Skin epidermis (tissue), 12 donors: ENCODE measurements around the gene CPS1.

ENCODE experiments used
- H3K27ac ChIP-seq, 21 experiments: fragments of 200-600 bp; sonication (generic) in 11 of 21; one replicate each; pipeline ENCODE4 v1.5.0; 2020; ENCODE audit warnings: mild to moderate bottlenecking in 3 of 21, inconsistent platforms in 2 of 21, moderate library complexity in 2 of 21
- H3K4me3 ChIP-seq, 7 experiments: fragments of 200-600 bp; sonication (generic) in 2 of 7; one replicate each; pipeline ENCODE4 v1.5.0; 2020; ENCODE audit warnings: inconsistent platforms in 2 of 7, mild to moderate bottlenecking in 2 of 7, moderate library complexity in 1 of 7

The CPS1 gene

DNA sequence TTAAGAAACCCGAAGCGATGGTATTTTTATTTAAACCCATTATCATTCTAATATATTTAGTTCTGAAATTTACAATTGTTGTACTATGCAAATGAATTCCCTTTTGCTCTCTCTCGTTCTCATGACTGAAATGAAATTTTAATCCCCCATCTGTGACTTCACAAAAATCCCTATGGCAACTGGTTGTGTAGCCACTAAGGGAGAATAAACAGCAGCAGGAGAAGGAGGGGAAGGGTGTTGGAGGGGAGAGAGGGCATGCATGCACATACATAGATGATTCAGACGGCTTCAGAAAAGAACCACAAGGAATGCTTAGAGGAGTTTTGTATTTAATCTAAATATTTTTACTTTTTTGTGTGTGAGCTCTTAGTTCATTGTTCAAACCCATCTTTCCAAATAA is 36.8 kb downstream of the CPS1 start:
- H3K4me3 ChIP-seq: no peak overlapping the region

DNA sequence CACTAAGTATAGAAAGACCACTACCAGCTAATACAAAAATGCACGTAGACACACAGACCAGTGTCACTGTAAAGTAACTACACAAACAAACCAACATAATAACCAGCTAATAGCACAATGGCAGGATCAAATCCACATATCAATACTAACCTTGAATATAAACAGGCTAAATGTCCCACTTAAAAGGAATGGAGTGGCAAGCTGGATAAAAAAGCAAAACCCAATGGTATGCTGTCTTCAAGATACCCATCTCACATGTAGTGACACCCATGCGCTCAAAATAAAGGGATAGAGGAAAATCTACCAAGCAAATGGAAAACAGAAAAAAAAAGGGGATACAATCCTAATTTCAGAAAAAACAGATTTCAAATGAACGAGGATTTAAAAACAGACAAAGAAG is 41.8 kb downstream of the CPS1 start:
- H3K27ac ChIP-seq: no peak overlapping the region
- H3K4me3 ChIP-seq: no peak overlapping the region

More for the DNA sequence above, 36.8 kb downstream of the CPS1 start:
- H3K27ac ChIP-seq: no peak overlapping the region

DNA sequence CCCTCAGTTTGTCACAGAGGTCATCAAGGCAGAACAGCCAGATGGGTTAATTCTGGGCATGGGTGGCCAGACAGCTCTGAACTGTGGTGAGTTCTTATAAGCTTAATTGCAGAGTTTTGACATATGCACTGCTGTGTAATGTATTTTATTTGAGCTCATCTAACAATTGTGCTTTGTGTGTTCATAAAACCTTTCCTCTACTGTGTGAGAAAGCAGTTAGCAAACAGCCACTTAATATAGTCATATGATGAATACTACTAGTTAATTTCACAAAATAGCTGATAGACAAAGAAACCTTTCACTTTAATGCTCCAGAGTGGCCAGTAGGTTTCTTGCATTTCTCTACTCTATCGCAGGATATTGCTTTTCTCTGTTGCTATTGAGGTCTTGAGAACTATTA is 43.1 kb downstream of the CPS1 start:
- H3K27ac ChIP-seq: no peak overlapping the region
- no peak overlapping the region for H3K4me3 ChIP-seq

DNA sequence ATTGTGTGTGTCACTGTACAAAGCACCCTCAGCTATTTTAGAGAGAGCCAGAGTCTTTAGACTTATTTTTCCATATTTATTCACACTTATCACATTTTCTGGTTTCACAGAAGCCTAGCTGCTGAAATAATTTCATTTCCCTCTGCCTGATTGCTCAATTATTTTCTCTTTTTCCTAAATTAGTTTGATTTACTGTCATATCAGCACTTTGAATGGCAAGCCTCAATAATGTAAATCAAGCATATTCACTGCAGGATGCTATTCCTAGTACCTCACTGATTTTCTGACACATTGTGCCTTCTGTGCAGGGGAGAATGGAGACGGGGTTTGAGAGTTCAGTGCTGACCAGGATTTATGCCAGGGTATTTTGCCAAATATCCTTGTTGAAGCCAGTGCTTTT is 48.3 kb downstream of the CPS1 start:
- Histone ChIP-seq H3K27ac (no peak overlapping the region), H3K4me3 (no peak overlapping the region)

DNA sequence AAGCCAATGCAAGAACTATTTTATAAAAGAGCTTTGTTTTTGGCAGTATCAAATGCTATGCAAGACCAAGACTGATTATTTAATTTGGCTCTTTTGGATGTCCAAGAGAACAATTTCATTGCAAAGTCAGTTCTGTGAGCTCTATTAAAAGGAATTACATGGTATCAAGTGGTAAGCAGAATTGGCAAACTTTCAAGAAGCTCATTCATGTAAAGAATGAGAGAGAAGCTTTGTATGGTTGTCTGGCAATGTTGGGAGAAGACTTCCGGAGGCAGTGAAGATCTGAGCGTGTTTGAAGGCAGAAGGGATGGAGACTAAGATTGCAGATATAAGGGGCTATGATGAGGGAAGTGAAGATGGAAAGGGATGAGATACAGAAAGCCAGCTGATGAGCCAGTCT is 49.6 kb downstream of the CPS1 start:
- H3K27ac ChIP-seq: no peak overlapping the region
- H3K4me3 ChIP-seq: no peak overlapping the region

DNA sequence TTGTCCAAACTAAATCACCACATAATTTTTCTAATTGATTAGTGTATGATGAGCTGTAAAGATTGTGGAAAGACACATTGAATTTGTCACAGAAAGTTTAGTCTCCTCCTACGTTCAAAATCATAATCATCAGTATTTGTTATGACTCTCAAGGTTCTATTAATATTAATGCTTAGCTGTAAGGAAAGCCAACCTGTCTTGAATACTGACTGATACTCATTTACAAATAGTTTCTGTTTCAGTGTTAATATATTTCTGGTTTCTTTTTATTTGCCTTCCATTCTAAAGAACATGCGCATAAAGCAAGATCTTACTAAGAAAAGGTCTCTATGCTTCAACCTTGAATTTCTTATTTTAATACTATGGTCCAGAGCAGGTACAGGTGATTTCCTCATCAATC is 55.1 kb downstream of the CPS1 start:
- H3K4me3 ChIP-seq: no peak overlapping the region
- H3K27ac ChIP-seq: no peak overlapping the region

DNA sequence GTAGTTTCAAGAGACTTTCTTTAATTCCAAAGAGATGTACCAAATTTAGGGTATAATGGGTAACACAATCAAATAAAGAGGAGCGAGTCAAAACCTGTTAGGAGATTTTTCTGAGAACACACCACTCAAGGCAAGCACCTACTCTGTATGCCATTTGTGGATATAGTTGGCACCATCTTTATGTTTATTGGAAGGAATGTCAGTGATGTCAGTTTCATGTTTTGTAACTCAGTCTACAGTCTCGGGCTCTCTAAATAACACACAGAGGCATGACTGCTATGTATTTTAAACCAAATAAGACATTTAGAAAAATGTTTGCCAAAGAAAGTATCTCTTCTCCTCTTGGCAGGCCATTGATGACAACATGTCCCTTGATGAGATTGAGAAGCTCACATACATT is 59.7 kb downstream of the CPS1 start:
- H3K4me3 ChIP-seq: no peak overlapping the region
- H3K27ac ChIP-seq: no peak overlapping the region

DNA sequence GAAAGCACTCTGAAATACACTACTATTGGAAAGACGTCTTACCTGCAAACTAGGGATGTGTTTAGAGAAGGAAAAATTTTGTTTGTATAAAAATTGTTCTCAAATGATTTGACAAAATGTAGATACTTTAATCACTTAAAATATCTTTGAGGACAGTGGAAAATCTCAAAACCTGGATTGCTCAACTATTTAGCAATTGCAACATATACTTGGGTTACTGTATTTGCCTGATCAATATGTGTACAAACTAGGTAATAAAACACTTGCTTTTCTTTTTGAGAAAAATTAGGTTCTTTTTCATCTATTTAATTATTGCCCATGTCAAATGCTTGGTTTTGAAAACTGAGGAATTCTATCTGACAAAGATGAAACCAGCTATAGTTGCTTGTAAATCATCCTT is 60.9 kb downstream of the CPS1 start:
- H3K4me3 ChIP-seq: no peak overlapping the region

DNA sequence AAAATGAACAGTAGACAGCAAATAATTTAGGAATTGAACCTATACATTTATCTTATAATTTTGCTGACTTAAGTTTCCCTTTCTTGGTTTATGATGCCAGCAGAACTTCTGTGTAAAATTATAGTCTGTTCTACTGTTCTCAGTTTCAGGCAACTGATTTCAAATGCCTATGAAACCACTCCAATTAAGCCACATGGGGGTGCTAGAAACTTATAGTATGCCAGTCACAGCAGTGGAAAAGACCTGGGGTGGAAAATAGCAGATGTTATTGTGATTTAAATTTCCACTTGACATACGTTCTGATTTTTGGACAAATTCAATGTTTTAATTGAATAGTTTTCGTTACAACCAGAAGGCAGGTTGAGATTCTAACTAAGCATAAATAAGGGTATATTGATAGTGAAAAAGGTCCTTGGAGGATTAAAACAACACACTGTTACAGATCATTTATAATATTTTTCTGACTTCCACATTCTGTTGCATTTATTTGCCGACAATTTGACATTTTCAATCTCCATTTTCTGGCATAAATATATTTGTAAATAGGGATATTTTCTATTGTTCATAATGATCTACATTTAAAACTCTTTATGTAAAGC is 61.4 kb downstream of the CPS1 start:
- Histone ChIP-seq H3K4me3 (no peak overlapping the region), H3K27ac (no peak overlapping the region)

More for the DNA sequence above, 60.9 kb downstream of the CPS1 start:
- H3K27ac ChIP-seq: no peak overlapping the region

DNA sequence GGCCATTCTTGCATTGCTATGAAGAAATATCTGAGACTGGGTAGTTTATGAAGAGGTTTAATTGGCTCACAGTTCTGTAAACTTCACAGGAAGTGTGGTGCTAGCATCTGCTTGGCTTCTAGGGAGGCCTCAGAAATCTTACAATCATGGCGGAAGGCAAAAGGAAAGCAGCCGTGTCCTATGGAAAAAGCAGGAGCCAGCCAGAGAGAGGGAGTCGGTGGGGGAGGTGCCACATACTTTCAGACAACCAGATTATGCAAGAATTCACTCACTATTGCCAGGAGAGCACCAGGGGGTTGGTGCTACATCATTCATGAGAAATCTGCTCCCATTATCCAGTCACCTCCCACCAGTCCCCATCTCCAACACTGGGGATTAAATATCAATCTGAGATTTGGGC is 64.1 kb downstream of the CPS1 start:
- Histone ChIP-seq H3K4me3 (no peak overlapping the region), H3K27ac (no peak overlapping the region)

DNA sequence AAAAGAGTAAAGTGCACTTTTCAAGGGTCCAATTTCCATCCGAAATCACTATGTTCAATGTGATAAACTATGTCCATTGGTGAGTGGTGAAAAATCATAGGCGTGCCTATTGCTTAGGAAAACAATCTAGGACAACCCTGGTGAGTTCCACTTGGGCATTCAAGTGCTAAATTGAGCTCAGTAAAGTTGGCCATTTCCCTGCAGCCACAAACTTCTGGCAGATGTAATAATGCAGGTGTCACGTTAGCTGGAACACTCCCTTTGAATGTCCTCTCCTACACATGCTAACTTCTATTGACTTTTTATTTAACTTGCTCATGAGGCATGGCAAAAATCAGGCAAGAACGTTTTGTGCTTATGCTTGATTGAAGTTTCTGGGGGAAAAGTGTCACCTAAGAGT is 67.1 kb downstream of the CPS1 start:
- Histone ChIP-seq H3K27ac (no peak overlapping the region), H3K4me3 (no peak overlapping the region)

DNA sequence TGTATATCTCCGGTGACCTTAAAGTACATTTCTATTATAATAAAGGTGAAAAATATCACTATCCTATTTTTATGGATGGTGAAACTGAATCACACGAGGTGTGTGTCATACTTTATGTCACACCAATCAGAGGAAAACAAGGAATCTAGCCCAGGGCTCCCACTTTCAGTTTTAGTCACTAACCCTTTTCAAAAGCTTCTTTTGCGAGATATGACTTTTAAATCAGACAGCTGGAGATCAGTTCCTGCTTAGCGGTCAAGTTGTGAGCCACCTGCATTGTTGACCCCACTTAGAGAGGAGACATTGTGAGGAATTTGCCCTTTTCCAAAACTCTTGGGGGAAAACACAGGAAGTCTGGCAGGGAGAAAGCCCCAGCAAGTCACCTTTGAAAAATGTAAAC is 70.5 kb downstream of the CPS1 start:
- Histone ChIP-seq H3K27ac (no peak overlapping the region), H3K4me3 (no peak overlapping the region)

DNA sequence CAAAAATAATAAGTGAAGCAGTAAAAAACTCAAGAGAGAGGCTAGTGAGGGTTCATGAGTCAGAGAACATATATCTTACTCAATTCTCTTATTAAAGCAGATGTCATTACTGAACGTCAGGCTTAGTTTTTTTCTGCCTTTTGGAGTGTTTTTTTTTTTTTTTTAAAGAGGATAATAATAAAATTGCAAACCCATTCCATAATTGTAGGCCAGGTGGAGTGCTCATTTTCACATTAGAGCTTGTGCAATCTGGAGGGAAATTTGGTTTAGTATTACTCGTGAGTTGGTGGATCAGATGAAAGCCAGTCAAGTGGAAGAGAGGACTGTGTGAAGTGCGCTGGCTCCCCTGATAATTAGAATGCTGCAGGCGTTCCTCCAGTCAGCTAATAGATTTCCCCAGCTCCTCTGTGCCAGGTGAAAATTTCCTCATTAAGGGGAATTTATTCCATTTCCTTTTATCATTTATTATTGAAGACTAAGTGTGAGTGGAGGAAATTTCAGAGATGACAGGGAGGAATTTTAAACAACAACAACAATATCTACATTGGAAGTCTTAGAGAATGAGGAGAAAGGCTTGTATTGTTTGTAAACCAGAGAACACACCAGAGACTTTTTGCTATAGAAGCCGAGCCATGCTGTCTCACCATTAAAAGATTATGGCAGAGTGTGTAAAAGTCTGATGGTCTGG is 74.6 kb downstream of the CPS1 start:
- H3K27ac ChIP-seq: no peak overlapping the region
- H3K4me3 ChIP-seq: no peak overlapping the region

DNA sequence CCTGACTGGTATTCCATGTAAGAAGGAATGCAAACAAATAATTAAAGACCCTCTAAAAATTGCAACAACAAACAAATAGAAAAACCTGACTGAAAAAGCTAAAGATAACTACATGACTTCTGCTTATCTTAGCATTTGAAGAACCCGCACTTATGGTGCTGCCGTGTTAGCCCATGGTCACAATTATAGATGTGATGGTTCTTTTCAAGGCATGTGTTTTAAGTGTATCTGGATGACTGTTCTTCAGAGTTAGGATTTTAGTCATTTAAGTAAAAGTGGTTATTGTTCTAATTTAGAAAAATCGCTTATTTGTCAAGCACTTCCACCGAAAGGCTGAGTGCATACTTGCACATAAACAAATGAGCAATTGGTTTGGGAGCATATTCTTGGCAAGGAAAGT is 77.3 kb downstream of the CPS1 start:
- Histone ChIP-seq H3K27ac (no peak overlapping the region), H3K4me3 (no peak overlapping the region)

DNA sequence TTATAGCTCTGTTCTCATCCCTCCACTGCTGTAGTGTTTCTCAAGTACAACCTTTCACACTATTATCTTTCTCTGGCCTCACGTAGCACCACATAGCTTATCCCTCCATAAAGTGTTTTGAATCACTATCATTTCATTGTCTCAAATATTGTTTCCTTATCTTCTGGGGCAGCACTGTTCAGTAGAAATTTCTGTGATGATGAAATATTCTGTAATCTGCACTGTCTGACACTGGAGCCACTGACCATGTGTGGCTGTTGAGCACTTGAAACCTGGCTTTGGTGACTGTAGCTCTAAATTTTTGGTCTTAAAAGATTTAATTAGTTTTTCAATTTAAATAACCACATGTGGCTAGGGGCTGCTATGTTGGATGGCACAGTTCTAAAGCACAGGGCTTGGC is 78.9 kb downstream of the CPS1 start:
- H3K27ac ChIP-seq: no peak overlapping the region
- H3K4me3 ChIP-seq: no peak overlapping the region

DNA sequence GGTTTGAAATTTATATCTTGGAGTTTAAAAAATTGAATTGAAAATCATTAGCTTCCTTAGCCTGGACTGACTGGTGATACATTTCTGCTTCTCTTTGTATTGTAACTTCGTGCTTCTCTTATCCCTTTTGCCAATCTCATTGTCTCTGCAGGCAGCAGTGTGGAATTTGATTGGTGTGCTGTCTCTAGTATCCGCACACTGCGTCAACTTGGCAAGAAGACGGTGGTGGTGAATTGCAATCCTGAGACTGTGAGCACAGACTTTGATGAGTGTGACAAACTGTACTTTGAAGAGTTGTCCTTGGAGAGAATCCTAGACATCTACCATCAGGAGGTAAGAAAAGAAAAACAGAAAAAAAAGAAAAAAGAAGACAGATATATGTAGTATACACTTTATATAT is 85.9 kb downstream of the CPS1 start:
- no peak overlapping the region for H3K27ac ChIP-seq
- no peak overlapping the region for H3K4me3 ChIP-seq

DNA sequence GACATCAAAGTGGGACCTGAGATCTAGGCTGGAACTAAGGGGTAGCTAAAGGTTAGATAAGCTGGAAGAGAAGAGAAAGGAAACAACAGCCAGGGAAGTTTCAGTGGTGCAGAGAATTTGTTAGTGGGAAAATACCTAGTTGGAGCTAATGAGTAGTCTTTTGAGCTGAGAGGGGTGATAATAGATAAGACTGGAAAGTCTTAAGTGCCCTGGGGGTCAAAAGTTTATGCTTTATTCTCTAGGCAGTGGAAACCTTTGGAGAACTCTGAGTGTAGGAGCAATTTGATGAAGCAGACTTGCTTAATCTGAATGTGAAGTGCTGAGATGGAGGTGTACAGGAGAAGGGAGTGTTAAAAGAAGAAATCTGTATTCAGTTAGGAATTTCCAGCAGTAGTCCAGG is 90.8 kb downstream of the CPS1 start:
- no peak overlapping the region for H3K27ac ChIP-seq

DNA sequence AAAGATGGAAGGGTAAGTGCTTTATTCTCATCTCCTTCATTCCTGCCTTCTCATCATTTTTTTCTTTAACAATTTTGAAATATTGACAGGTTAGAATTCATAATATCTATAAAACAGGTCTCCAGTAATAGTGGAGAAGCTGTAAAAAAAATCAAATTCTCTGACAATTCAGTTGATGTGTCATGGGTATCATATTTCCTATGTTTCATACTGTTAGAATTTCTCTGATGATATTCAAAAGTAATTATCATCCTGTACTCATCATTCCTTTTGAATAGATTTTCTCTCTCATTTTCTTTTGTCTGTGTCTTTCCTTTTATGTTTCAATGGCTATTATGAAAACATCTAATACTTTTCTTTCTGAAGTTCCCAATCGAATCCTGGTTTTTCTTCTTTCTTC is 97.7 kb downstream of the CPS1 start:
- Histone ChIP-seq H3K4me3 (no peak overlapping the region), H3K27ac (no peak overlapping the region)

More for the DNA sequence above, 90.8 kb downstream of the CPS1 start:
- H3K4me3 ChIP-seq: no peak overlapping the region

DNA sequence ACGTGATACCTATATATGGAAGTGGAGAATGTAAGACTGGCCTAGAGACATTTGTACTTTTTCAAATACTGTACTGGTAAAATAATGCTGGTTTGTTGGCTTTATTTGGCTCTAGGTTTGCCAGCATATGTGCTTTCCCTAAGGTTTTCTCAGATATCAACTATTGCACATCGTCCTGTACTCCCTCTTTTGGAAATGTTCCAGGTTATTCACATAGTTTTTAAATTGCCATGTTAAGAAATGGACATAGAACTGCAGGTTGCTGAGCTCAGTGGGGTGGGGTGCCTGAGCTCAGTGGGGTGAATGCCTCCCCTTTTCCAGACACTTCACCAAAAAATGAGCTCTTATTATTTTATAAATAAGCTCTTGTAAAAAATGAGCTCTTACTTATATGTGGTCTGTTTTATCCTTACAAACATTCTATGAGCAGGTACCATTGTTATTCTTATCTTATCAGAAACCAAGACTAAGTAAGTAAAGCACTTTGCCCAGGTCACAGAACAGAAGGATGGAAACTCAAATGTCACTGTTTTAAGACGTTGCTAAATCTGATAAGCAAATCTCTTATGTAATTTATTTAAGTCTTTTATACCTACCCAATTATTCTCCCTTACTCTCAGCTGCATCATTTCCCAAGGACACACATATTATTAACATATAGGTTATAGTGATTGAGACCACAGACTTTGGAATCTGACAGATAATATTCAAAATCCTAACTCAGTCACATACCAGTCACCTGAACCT is 99.0 kb downstream of the CPS1 start:
- H3K4me3 ChIP-seq: no peak overlapping the region
- H3K27ac ChIP-seq: no peak overlapping the region

DNA sequence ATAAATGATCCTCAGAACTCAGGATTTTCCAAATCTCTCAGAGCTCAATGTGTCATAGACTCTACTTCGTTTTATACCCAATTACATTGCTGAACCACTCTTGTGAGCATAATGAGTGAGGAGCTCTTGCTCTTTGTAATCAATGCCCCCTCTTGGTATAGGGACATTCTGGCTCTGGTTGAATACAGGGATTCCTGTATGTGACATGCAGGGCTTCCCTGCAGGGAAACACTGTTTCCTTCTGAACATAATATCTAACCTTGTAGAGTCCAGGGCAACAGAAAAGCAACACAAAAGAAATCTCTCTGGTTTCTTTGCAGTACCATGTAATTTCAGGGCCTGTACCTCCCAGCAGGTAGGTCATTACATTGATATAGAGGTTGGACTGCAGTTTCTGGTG is 101.5 kb downstream of the CPS1 start:
- Histone ChIP-seq H3K27ac (no peak overlapping the region), H3K4me3 (no peak overlapping the region)

DNA sequence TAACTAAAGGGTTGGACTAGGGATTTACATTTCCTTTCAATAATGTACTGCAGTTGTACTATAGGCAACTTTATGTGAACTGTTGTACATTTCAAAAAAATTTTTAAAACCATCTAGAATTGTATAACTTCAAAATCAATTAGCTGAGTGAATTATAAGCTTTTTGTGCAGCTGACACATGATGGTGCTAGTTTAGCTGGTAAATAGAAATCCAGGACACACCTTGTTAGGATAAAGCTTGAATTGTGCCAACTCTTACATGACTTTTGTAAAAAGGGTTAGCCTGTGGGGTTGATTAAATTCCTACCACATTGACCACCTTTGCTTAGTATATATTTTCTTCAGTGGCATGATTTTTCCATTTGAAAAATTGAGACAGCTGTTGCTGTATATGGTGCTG is 104.4 kb downstream of the CPS1 start:
- no peak overlapping the region for H3K27ac ChIP-seq
- no peak overlapping the region for H3K4me3 ChIP-seq
